Measurements from ENCODE around the gene TBXA2R. TPM values are rescaled to one million over a fixed set of nuclear protein-coding genes. Genes with fewer than 3 reads are reported as not detected.

The TBXA2R gene
- total and polyA plus RNA-seq, 2 of the 8 experiments (the other 6 are each of a cell fraction or from before 2014, with no cell fraction given) = 0.39 to 0.50 TPM

- peak in 1 of 2 experiments; percentile 56 for DNase-seq (ENCODE audit: low read depth in 1 of 2, low spot score in 2 of 2)
- no peak overlapping the region for H2BK5ac ChIP-seq (ENCODE audit: low read depth, low read length)
- H3K79me2 ChIP-seq (ENCODE audit: control insufficient read depth in 1 of 2, insufficient read depth in 2 of 2, low read length in 2 of 2) = no peaks in the 10 kb centered on the region
- no peak overlapping the region for H2BK120ac ChIP-seq (replicated peaks; ENCODE audit: low read depth, low read length)
- no peak overlapping the region for H2BK12ac ChIP-seq (ENCODE audit: low read depth, low read length)
- no peak overlapping the region for H4K91ac ChIP-seq (replicated peaks; ENCODE audit: insufficient read length, low read length)
- H4K8ac ChIP-seq (ENCODE audit: extremely low read depth, insufficient read depth, low read length) = no peak overlapping the region
- no peaks in the 10 kb centered on the region for H3K36me3 ChIP-seq (ENCODE audit: control insufficient read depth in 2 of 4, insufficient read depth in 4 of 4, low read length in 3 of 4)
- peak overlapping the region; percentile 24 for H4K5ac ChIP-seq (ENCODE audit: insufficient read length, low read depth, low read length)
- peaks cover 0 to 5% (median 0%) of the 10 kb centered on the region in 4 experiments; a peak in 2 of 7 replicates for H3K27me3 ChIP-seq (replicated peaks in 1 of 4; ENCODE audit: control insufficient read depth in 3 of 4, extremely low read depth in 1 of 4, insufficient read depth in 3 of 4, low read length in 3 of 4)
- TF ChIP-seq HDAC2 (IDR thresholded peaks at IDR 0.05; ENCODE audit: borderline replicate concordance in 1 of 2, low read depth in 2 of 2, low read length in 2 of 2) (no peak), SIN3A (conservative IDR thresholded peaks at IDR 0.05 in 1 of 2, IDR thresholded peaks at IDR 0.05 in 1 of 2; ENCODE audit: low read depth in 1 of 2, low read length in 2 of 2) (0 out of 4 replicates have a peak, but pooled peaks of 1 of the 2 experiments have one; percentile 8)
- no peak overlapping the region for H3K14ac ChIP-seq (ENCODE audit: insufficient read length)
- peak overlapping the region; percentile 81 to 84 for H3K4me2 ChIP-seq (ENCODE audit: insufficient read depth in 1 of 2, low read depth in 2 of 2, low read length in 2 of 2)
- H2BK15ac ChIP-seq (ENCODE audit: low read length) = no peak overlapping the region
- H2AFZ ChIP-seq (ENCODE audit: low read length) = no peak overlapping the region
- H3K4me3 ChIP-seq (ENCODE audit: extremely low read depth in 1 of 4, insufficient read depth in 2 of 4, low read depth in 3 of 4, low read length in 4 of 4) = peak overlapping the region in 3 of 4 experiments; percentile 7 to 77 (median 67); a peak in 5 of 8 replicates
- no peak overlapping the region for H3K27ac ChIP-seq (ENCODE audit: low read depth, low read length)
- no peaks in the 10 kb centered on the region for H3K9me3 ChIP-seq (ENCODE audit: insufficient read depth in 2 of 2, low read depth in 1 of 2, low read length in 1 of 2)
- no peak overlapping the region for H3K23ac ChIP-seq (ENCODE audit: insufficient read length)
- CTCF ChIA-PET (ENCODE audit: partially characterized antibody) = interaction anchor here (1.0 to 6.6 kb wide), 9 partner anchors 8 to 148 kb away, joined by 3 to 51 read pairs (median 6); partner anchors contain the start of gene MFSD12
- peaks cover 0 to 13% (median 8%) of the 10 kb centered on the region in 4 experiments; a peak in 5 of 7 replicates for H3K4me1 ChIP-seq (replicated peaks in 1 of 4; ENCODE audit: control insufficient read depth in 3 of 4, insufficient read depth in 4 of 4, low read length in 3 of 4)
- H2BK20ac ChIP-seq (ENCODE audit: low read length) = no peak overlapping the region
- peaks cover 3 to 8% of the 10 kb centered on the region in 2 experiments for H4K20me1 ChIP-seq (replicated peaks in 1 of 2; ENCODE audit: control insufficient read depth in 1 of 2, insufficient read depth in 2 of 2, low read length in 2 of 2)
- peak overlapping the region; percentile 19; the same call in 1 of the 2 replicates for H3K18ac ChIP-seq (ENCODE audit: extremely low read depth, low read length)
- H3K79me1 ChIP-seq (ENCODE audit: low read depth, low read length) = no peaks in the 10 kb centered on the region
- no peak overlapping the region for H3K4ac ChIP-seq (replicated peaks; ENCODE audit: insufficient read length, low read depth, low read length)
- no peak overlapping the region for H3K9ac ChIP-seq (replicated peaks in 1 of 4; ENCODE audit: extremely low read depth in 1 of 4, low read depth in 3 of 4, low read length in 3 of 4)
- 65% methylated on average over 17 of the region's 17 CpGs; no CpG with 5 or more reads in 1 of the 2 experiments for WGBS, 2 experiments (ENCODE audit: extremely low coverage in 1 of 2, insufficient coverage in 1 of 2, insufficient read length in 1 of 2, insufficient replicate concordance in 2 of 2, low coverage in 1 of 2, low lambda C conversion rate in 2 of 2, missing lambda C conversion rate in 1 of 2)
- no peak overlapping the region for H3K56ac ChIP-seq (replicated peaks; ENCODE audit: insufficient read length, low read depth, low read length)
- POLR2A ChIA-PET (ENCODE audit: partially characterized antibody) = interaction anchor here (0.6 to 2.0 kb wide), 17 partner anchors 8 to 184 kb away, joined by 3 to 7 read pairs (median 4); partner anchors contain the start of genes MRPL54 and TEKTIP1
- FAIRE-seq = no peak
- no peak overlapping the region for H2AK5ac ChIP-seq (ENCODE audit: low read depth, low read length)
- H3K23me2 ChIP-seq (ENCODE audit: low read depth, low read length) = peaks cover 17% of the 10 kb centered on the region; the same call in 1 of the 2 replicates
Observed at GRCh38 chr19:3578390-3578789, 28.3 kb downstream of the TBXA2R start.
